ENCODE data around the gene PKNOX2.

GRCh38 chr11:125328225-125328580 is 163.7 kb downstream of the PKNOX2 start:
- TF ChIP-seq POLR2A (IDR thresholded peaks at IDR 0.05) (no peak), POLR2AphosphoS5 (IDR thresholded peaks at IDR 0.05) (no peak), CTCF (IDR thresholded peaks at IDR 0.05) (no peak)

Data from transverse colon (tissue), 4 donors.